GM20000 (cell line): ENCODE measurements around the gene NWD2.

Experiments used
- DNase-seq: peaks from one replicate; pipeline ENCODE4 v3.0.0; 2012; ENCODE audit warnings: low spot score
- TF ChIP-seq, protein P1 (sequence below): IDR thresholded peaks from 2 replicates; pipeline ENCODE4 v1.5.1; 2012; ENCODE audit warnings: mild to moderate bottlenecking, control low read depth; ENCODE audit errors: extremely low read depth, missing control alignments

Gene NWD2

DNA sequence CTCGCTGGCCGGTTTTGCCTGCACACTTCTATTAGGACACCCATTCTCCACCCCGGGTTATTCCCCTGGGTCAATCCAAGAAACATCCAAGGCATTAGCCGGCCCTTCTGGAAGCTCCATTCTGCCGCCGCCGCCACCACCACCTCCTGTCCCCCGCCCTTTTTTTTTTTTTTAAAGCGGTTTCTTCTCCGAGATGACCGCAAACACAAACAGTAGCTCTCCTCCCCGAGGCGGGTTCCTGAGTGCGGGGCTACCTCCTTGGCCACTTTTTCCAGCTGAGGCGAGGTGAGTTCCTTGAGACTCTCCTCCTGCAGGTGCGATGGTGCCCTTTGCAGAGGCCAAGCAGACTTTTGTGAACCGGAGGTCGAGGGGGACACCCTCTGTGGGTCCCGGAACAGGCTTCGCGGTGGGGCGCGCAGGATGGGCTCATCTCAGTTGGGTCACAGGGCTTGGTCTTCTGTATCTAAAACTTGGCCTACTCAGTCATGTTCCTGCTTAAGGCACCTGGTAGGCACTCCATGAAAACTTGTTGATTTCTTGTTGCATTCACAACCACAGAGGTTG, 930 bp downstream of the NWD2 start:
- peak; percentile 20 for DNase-seq

DNA sequence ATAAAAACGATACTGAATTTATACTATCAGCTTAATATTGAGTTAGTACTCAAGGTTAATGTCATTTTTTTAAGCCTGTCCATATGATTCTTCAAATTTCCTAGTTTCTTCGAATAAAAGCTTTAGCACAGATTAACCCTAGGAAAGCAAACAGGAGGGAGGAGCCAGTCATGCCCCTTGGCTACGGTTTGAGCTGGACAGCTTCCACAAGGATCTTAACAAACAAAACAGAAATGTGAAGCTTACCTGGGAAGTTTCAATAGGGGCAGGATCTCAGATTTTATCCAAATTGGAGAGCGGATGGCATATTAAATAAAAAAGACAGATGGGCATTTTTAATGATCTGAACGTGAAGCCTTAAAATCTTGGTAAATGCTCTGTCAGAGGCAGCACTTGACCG, 2.3 kb downstream of the NWD2 start:
- no peak for DNase-seq
- TF ChIP-seq, protein P1, sequence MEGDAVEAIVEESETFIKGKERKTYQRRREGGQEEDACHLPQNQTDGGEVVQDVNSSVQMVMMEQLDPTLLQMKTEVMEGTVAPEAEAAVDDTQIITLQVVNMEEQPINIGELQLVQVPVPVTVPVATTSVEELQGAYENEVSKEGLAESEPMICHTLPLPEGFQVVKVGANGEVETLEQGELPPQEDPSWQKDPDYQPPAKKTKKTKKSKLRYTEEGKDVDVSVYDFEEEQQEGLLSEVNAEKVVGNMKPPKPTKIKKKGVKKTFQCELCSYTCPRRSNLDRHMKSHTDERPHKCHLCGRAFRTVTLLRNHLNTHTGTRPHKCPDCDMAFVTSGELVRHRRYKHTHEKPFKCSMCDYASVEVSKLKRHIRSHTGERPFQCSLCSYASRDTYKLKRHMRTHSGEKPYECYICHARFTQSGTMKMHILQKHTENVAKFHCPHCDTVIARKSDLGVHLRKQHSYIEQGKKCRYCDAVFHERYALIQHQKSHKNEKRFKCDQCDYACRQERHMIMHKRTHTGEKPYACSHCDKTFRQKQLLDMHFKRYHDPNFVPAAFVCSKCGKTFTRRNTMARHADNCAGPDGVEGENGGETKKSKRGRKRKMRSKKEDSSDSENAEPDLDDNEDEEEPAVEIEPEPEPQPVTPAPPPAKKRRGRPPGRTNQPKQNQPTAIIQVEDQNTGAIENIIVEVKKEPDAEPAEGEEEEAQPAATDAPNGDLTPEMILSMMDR, result no peak

More for the DNA sequence above, 930 bp downstream of the NWD2 start:
- TF ChIP-seq, protein P1, result no peak

DNA sequence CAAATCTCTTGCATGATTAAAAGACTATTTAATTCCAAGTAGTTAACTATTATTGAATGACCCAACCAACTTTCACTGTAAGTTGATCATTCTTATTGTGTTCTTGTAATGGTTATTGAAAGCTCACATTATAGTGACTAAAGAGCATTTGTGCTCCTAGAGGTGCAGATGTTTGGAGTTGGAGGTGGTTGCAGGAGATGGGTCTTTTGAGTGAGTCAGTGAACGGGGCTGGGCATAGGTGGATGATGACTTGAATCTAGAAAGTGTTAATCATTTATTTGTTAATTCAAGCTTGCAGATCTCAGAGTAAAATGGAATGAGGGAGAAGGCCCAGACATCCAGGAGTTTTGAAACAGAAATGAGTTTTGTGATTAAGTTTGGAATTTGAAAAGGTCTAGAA, 13.7 kb downstream of the NWD2 start:
- TF ChIP-seq, protein P1, result no peak
- no peak for DNase-seq

DNA sequence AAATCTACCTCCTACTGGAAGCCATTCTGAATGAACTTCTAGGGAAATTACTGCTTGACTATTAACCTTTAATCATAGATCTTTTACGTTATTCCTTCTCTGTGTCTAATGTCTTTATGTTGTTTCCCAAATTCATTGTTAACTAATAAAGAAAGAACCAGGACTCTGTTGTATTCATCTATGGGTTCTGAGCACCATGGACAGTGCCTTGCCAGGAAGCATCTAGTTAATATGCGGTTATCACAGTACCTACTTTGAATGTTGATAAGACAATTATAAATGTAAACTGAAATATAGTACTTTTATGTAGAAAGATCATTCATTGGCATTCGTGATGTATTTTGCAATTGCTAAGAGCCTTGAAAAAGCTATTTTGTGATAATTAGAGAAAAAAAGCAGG, 23.8 kb downstream of the NWD2 start:
- TF ChIP-seq, protein P1, result no peak
- DNase-seq, result no peak

DNA sequence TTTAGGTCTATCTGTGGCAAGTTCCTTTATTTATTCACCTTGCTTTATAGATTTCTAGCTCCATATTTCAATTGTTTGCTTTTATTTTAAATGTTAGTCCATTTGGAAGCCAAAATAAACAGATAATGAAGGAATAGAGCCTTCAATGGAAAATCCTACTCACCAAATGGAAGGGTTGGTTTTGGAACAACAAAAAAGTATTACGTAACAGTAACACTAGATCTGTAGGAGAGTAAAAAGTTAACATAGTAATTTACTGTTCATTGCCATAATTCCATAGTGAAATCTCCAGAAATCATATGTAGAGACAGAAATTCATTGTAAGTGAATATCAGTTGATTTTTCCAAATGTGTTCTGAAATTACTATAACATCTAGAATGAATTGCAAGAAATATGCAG, 34.6 kb downstream of the NWD2 start:
- DNase-seq, result no peak
- TF ChIP-seq, protein P1, result no peak

DNA sequence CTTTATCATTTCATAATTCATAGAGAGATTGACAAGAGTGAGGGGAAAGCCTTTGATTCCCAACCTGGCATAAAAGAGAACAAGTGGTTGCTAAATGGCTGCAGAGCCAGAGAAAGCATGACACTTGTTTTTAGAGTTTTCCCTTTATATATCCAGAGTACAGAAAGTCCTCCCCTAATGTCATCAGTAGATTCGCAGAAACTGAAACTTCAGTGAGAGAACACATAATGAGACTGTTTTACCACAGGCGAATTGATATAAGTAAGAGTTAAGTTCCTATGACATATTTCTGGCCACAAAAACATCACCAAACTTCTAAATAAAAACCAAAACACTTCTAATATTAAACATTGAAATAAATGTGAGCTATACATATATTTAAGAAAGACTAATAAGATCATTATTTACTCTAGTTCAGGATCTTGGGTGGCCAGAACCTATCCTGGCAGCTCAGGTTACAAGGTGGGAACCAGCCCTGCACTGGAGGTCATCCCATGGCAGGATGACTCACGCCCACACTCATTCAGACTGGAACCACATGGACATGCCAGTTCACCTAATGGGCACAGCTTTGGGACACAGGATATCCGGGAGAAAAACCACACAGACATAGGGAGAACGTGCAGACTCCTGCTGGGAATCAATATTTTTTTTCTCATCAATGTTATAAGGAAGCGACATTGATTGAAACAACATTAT, 35.5 kb downstream of the NWD2 start:
- no peak for DNase-seq
- TF ChIP-seq, protein P1, result no peak

DNA sequence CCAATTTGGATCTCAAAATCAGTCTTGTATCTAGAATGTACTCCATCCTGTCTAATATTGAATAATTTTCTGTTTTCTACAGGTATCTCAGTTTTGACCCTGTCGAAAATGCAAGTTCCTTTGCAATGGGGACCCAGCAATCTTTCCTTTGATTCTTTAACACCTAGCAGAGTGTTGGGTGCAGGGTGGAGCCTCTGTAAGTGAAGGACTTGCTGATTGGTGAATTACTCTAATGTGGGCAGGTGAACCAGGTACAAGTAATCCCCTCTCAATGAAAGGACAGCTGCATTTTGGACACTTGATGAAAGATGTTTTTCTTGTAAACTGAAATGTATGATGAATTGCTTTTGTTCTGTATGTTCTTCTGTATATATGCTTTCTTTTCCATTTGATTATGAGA, 54.9 kb downstream of the NWD2 start:
- DNase-seq, result no peak
- TF ChIP-seq, protein P1, result no peak
